OCI-LY3 (cell line): ENCODE measurements around the gene RSPH6A.

Source experiments
- H2AFZ ChIP-seq: fragments of 200-600, 300-600 bp; shearing (Covaris generic); 2 replicates; pipeline ENCODE4 v1.6.0; 2014; ENCODE audit warnings: antibody characterized with exemption, low read depth, low read length
- H3K27ac ChIP-seq: fragments of 200-600, 300-600 bp; sonication (generic); 2 replicates; pipeline ENCODE4 v1.5.1; 2014; ENCODE audit warnings: mild to moderate bottlenecking, low read length, moderate library complexity, mixed read lengths
- H3K27me3 ChIP-seq: fragments of 200-600, 300-600 bp; sonication (generic); 2 replicates; pipeline ENCODE4 v1.6.1; 2014; ENCODE audit warnings: low read depth, low read length, mixed read lengths
- H3K36me3 ChIP-seq: fragments of 200-600, 300-600 bp; sonication (generic); replicated peaks from 2 replicates; pipeline ENCODE3; 2014; ENCODE audit warnings: low read depth, low read length, mixed read lengths
- H3K4me1 ChIP-seq: fragments of 300-600, 200-600 bp; sonication (generic); 2 replicates; pipeline ENCODE4 v1.6.1; 2014; ENCODE audit warnings: low read length, mixed read lengths
- H3K4me2 ChIP-seq: fragments of 200-600, 300-600 bp; sonication (generic); 2 replicates; pipeline ENCODE4 v1.6.1; 2014; ENCODE audit warnings: low read length, mixed read lengths
- H3K4me3 ChIP-seq: fragments of 300-600, 200-600 bp; sonication (generic); 2 replicates; pipeline ENCODE4 v1.5.1; 2014; ENCODE audit warnings: antibody characterized with exemption, mild to moderate bottlenecking, low read length, moderate library complexity
- H3K79me2 ChIP-seq: fragments of 300-600, 200-600 bp; shearing (Covaris generic); 2 replicates; pipeline ENCODE4 v1.6.1; 2014; ENCODE audit warnings: mild to moderate bottlenecking, low read length, mixed read lengths
- H3K9ac ChIP-seq: fragments of 300-600, 200-600 bp; shearing (Covaris generic); 2 replicates; pipeline ENCODE4 v1.6.0; 2014; ENCODE audit warnings: mild to moderate bottlenecking, low read length, moderate library complexity
- H3K9me3 ChIP-seq: fragments of 200-600, 300-600 bp; shearing (Covaris generic); 2 replicates; pipeline ENCODE4 v1.6.1; 2014; ENCODE audit warnings: low read length, mixed read lengths; ENCODE audit not compliant: insufficient read depth
- H4K20me1 ChIP-seq: fragments of 200-600, 300-600 bp; sonication (generic); 2 replicates; pipeline ENCODE4 v1.6.1; 2016; ENCODE audit warnings: low read length, mixed read lengths; ENCODE audit not compliant: insufficient read depth
- EZH2phosphoT487 ChIP-seq: fragments of 200-600 bp; shearing (Covaris generic); IDR thresholded peaks from 2 replicates; pipeline ENCODE4 v1.6.1; 2018; ENCODE audit warnings: antibody characterized with exemption, mixed run types, low read depth
- TF ChIP-seq, protein P1 (sequence below): fragments of 200-600, 300-600 bp; sonication (generic); IDR thresholded peaks from 2 replicates; pipeline ENCODE4 v1.5.1; 2014; ENCODE audit warnings: antibody characterized with exemption, low read length, low read depth

The RSPH6A gene

DNA sequence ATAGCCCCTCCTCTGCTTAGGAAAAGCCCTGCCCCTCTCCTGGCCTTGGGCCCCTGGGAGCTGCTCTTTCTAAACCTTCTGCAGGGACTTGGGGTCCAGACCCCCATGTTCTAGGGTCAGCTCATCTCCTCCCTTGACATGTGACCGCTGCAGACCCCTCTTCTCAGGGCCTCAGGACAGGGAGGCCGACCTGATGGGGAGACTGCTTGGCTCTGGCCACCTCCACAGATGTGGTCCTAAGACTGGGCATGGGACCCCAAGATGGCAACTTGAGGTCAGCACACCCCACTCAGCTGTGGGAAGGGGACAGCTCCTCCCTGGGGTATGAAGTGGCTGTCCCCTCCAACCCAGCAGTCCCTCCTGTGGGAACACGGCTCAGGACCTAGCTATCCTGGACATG is 42.2 kb downstream of the RSPH6A start:
- Histone ChIP-seq H4K20me1 (no peaks in the 10 kb centered on the region), H3K27ac (no peak overlapping the region), H3K9me3 (no peaks in the 10 kb centered on the region), H3K4me3 (no peak overlapping the region), H3K9ac (no peak overlapping the region), H3K4me2 (no peak overlapping the region), H3K79me2 (no peaks in the 10 kb centered on the region), H3K27me3 (no peaks in the 10 kb centered on the region), H2AFZ (no peak overlapping the region), H3K4me1 (peaks cover 4% of the 10 kb centered on the region; the same call in 1 of the 2 replicates), H3K36me3 (peaks cover 4% of the 10 kb centered on the region)
- TF ChIP-seq, protein P1, sequence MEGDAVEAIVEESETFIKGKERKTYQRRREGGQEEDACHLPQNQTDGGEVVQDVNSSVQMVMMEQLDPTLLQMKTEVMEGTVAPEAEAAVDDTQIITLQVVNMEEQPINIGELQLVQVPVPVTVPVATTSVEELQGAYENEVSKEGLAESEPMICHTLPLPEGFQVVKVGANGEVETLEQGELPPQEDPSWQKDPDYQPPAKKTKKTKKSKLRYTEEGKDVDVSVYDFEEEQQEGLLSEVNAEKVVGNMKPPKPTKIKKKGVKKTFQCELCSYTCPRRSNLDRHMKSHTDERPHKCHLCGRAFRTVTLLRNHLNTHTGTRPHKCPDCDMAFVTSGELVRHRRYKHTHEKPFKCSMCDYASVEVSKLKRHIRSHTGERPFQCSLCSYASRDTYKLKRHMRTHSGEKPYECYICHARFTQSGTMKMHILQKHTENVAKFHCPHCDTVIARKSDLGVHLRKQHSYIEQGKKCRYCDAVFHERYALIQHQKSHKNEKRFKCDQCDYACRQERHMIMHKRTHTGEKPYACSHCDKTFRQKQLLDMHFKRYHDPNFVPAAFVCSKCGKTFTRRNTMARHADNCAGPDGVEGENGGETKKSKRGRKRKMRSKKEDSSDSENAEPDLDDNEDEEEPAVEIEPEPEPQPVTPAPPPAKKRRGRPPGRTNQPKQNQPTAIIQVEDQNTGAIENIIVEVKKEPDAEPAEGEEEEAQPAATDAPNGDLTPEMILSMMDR: no peak
- TF ChIP-seq EZH2phosphoT487: no peak

DNA sequence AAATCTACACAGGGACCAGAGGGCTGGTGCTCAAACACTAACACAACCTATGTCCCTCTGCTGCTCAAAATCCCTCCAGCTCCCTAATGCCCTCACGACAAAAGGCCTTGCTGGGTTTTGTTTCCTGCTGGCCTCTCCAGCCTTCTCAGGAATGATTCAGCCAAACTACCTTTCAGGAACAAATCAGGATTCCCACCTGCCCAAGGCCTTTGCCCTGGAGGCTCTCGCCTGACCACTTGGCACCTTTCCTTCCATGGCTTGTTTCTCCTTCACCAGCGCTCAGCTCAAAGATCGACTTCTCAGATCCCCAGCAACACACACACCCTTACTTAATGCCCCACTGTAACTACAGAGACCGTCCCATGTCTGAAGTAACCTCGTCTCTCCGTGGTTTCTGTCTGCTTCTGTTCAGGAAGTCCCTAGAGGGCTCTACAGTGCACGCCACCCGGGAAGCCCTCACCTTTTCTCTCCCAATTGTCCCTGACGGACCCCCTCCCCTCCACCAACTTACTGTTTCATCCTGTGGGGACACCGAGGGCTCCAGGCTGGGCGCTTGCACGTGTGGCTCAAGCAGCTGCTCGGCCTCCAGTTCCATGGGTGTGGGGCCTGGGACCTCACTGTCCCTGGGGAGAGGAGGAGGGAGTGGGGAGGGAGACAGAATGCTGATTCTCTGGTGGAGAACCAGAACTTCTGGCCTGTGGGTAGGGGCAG is 42.8 kb downstream of the RSPH6A start:
- Histone ChIP-seq H3K4me1 (peaks cover 4% of the 10 kb centered on the region; the same call in 1 of the 2 replicates), H3K79me2 (no peaks in the 10 kb centered on the region), H4K20me1 (no peaks in the 10 kb centered on the region), H3K4me3 (no peak overlapping the region), H3K27me3 (no peaks in the 10 kb centered on the region), H3K9ac (no peak overlapping the region), H3K36me3 (peaks cover 3% of the 10 kb centered on the region), H2AFZ (no peak overlapping the region), H3K27ac (no peak overlapping the region), H3K4me2 (no peak overlapping the region), H3K9me3 (no peaks in the 10 kb centered on the region)
- TF ChIP-seq, protein P1: no peak
- TF ChIP-seq EZH2phosphoT487: no peak

DNA sequence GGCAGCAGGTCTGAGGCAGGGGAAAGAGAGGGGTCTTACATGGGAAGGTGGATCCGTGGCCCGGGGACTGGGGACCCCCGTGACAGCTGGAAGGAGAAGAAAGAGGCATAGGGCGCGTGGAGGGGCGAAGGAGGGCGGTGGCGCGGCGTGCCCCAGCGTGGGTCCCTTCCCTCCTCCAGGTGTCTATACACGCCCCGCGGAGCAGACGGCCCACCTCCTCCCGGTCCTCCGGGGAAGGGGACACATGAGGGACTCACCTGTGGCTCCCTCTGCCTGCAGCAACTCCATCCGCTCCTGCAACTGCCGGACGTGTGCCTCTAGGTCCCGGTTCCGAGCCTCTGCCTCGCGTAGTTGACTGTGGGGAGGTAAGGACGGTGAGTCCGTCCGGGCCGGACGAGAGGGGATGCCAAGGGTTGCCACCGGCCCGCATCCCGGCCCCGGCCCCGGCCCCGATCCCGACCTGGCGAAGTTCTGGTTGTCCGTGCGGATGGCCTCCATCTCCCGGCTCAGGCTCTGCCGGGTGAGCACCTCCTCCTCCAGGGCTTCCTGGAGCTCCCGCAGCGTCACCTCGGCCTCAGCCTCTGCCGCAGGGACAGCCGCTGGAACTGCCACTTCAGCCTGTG is 43.7 kb downstream of the RSPH6A start:
- TF ChIP-seq, protein P1: no peak
- no peak for TF ChIP-seq EZH2phosphoT487
- H3K9me3 ChIP-seq: no peaks in the 10 kb centered on the region
- no peaks in the 10 kb centered on the region for H3K36me3 ChIP-seq
- H2AFZ ChIP-seq: no peak overlapping the region
- H3K4me1 ChIP-seq: peaks cover 4% of the 10 kb centered on the region; the same call in 1 of the 2 replicates
- no peaks in the 10 kb centered on the region for H4K20me1 ChIP-seq
- H3K9ac ChIP-seq: no peak overlapping the region
- no peaks in the 10 kb centered on the region for H3K79me2 ChIP-seq
- H3K27ac ChIP-seq: no peak overlapping the region
- H3K27me3 ChIP-seq: no peaks in the 10 kb centered on the region
- H3K4me3 ChIP-seq: no peak overlapping the region
- no peak overlapping the region for H3K4me2 ChIP-seq

DNA sequence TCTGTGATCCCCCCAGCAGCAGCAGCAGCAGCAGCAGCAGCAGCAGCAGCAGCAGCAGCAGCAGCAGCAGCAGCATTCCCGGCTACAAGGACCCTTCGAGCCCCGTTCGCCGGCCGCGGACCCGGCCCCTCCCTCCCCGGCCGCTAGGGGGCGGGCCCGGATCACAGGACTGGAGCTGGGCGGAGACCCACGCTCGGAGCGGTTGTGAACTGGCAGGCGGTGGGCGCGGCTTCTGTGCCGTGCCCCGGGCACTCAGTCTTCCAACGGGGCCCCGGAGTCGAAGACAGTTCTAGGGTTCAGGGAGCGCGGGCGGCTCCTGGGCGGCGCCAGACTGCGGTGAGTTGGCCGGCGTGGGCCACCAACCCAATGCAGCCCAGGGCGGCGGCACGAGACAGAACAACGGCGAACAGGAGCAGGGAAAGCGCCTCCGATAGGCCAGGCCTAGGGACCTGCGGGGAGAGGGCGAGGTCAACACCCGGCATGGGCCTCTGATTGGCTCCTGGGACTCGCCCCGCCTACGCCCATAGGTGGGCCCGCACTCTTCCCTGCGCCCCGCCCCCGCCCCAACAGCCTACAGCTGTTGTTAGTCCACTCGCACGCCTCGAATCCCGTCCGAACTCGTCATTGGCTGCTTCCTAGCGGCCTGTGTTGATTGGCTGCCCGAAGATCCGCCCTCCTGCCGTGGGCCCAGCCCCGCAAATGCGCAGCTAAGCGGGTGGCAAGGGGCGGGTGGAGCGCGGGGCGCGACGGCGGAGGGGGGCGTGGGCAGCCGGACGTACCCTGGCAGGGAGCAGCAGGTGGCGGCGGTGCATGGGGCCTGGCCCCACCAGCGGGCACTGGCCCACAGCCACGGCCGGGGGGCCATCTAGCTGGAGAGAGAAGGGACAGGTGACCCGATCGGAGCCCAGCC is 44.7 kb downstream of the RSPH6A start:
- TF ChIP-seq, protein P1: peak; percentile 93
- TF ChIP-seq EZH2phosphoT487: no peak
- H2AFZ ChIP-seq: no peak overlapping the region; the same call in 1 of the 2 replicates

More for the DNA sequence above, 44.7 kb downstream of the RSPH6A start:
- no peaks in the 10 kb centered on the region for H3K36me3 ChIP-seq
- H3K27ac ChIP-seq: peak overlapping the region; percentile 51
- H4K20me1 ChIP-seq: no peaks in the 10 kb centered on the region
- no peaks in the 10 kb centered on the region for H3K27me3 ChIP-seq
- no peaks in the 10 kb centered on the region for H3K79me2 ChIP-seq
- H3K4me1 ChIP-seq: peaks cover 4% of the 10 kb centered on the region; the same call in 1 of the 2 replicates
- H3K9ac ChIP-seq: peak overlapping the region; percentile 48
- H3K4me3 ChIP-seq: peak overlapping the region; percentile 75
- H3K4me2 ChIP-seq: peak overlapping the region; percentile 85
- no peaks in the 10 kb centered on the region for H3K9me3 ChIP-seq
